HG03521 (cell line): ENCODE measurements around the gene MBP.
"Not testable (repeated sequence)": the region's sequence is repeated elsewhere in the genome, so short reads cannot be mapped to it uniquely, and the experiment has no call there.

ENCODE experiments used
- ATAC-seq: cut with Tn5 transposase; IDR thresholded peaks from one replicate; pipeline ENCODE4 v1.9.1; 2021; ENCODE audit warnings: mild to moderate bottlenecking, moderate library complexity; ENCODE audit not compliant: unreplicated experiment

The MBP gene

GRCh38 chr18:76959605-76960004, 173.0 kb downstream of the MBP start:
- ATAC-seq, result no peak

GRCh38 chr18:76958692-76959341, 173.8 kb downstream of the MBP start:
- no peak for ATAC-seq

DNA sequence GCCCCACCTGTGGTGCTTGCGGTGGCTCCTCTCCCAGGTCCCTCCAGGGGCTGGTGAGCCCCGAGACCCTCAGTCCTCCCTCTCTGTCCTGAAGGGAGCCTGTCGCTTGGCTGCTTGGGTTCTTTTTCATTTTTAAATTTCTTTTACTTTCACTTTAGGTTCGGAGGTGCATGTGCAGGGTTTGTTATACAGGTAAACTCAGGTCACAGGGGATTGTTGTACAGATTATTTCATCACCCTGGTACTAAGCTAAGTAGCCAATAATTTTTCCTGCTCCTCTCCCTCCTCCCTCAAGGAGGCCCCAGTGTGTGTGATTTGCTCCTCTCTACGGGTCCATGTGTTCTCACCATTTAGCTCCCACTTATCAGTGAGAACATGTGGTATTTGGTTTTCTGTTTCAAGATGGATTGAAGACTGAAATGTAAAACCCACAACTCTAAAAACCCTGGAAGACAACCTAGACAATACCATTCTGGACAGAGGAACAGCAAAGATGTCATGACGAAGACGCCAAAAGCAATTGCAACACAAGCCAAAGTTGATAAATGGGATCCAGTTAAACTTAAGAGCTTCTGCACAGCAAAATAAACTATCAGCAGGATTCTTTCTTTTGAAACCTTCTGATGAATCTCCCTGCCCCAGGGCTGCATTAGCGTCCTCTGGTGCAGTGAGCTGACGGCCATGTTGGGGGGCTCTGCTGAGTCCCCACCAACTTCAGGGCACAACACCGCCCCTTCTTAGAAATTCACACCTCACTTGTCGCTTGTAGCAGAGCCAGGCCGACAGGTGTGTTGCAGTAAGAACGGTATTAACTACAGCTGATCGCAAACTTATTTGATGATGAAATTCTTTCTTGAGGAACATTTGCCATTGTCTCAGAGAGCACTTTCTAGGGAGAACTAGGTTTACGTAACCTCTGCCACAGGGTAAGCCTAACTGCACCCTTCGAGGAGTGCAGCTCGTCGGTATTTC, 174.9 kb downstream of the MBP start:
- ATAC-seq, result no peak

DNA sequence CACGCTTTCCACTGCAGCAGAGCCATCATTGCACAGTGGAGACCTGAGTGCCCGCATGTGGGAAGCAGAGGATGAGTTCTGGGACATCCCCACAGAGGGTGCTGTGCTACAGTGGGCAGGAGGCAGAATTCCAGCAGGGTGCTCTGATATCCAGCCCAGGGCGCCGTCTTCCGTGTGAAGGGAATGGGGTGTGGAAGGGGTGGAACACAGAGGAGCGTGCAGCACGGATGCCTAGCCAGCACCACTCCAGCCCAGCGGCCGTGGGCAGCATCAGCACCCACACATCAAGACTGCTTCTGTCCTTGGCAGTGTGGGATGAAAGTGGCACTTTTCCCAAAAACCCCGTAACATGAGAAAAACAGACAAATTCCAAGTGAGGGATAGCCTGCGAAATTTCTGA, 175.9 kb downstream of the MBP start:
- no peak for ATAC-seq

DNA sequence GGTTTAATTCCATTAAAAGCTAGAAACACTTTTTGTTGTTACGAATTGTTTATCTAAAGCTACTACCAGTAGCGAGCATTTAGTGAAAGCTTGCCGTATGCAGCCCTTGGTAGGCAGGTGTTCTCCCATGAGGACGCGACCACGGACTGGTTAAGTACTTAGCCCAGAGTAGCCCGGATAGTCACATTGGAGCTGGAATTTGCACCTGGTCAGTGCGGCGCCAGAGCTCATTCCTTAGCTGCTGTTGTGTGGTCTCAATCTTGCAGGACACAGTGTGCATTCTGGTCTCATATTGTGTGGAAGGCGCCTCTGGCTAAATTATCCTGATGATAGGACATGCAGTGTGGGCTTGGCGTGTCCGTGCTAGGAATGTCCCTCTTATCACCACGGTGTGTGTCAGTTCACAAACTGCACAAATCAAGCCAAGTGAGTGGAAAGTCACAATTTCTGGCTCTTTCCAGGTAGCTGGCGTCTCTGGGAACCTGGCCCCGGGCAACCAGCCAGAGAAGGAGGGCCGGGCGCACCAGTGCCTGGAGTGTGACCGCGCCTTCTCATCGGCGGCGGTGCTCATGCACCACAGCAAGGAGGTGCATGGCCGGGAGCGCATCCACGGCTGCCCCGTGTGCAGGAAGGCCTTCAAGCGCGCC, 176.9 kb downstream of the MBP start:
- no peak for ATAC-seq

GRCh38 chr18:76953583-76954233, 178.9 kb downstream of the MBP start:
- no peak for ATAC-seq

DNA sequence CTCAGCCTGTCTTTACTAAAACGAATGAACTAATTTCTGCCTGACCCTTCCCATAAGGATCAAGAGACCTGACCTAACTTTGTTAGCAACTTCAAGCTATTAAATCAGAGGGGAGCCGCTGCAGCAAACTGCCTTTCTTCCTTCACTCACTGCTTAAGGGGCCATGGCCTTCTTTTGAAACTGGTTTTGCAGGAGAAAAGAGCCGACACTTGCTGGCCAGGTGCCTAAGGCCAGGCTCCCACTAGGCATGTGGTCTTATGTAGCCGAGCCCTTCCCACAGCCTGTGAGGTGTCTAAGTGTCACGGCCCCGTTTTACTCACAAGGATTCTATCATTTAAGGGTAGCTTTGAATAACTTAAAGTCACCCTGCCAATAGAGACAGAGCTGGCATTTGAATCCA, 179.4 kb downstream of the MBP start:
- ATAC-seq, result no peak

DNA sequence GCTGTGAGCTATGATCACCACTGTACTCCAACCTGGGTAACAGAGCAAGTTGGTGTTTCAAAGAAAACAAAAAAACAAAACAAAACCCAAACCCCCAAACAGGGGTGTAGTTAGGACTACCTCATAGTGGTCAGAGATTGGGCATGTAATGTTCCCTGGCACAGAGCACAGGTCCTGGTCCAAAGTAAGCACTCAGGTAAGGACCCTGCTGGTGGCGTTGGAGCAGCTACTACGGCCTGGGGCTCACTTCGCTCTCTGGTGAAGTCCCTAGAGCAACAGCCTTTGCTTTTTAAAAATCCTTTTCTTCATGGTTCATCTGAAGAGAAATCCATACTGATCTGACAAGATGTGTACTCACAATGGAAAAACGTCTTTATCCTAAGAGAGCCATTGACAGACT, 179.8 kb downstream of the MBP start:
- no peak for ATAC-seq

DNA sequence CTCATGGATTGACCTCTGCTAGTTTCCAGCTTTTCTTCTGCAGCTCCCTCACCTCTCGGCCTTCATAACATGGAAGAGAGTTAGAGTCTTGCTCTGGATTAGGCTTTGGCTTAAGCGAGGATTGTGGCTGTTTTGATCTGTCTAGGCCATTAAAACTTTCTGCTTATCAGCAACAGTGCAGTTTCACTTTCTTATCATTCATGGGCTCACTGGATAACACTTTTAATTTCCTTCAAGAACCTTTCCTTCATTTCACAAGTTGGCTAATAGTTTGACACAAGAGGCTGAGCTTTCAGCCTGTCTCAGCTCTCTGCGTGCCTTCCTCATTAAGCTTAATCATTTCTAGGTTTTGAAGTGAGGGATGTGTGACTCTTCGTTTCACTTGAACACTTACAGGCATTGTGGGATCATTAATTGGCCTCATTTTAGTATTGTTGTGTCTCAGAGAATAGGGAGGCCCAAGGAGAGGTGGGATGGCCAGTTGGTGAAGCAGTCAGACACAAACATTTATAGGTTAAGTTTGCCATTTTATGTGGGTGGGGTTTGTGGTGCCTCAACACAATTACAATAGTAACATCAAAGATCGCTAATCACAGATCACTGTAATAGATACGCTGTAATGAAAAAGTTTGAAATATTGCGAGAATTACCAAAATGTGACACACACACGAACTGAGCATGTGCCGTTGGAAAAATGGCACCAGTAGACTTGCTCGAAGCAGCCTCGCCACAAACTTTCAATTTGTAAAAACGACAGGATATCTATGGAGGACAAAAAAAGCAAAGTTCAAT, 180.9 kb downstream of the MBP start:
- no peak for ATAC-seq

DNA sequence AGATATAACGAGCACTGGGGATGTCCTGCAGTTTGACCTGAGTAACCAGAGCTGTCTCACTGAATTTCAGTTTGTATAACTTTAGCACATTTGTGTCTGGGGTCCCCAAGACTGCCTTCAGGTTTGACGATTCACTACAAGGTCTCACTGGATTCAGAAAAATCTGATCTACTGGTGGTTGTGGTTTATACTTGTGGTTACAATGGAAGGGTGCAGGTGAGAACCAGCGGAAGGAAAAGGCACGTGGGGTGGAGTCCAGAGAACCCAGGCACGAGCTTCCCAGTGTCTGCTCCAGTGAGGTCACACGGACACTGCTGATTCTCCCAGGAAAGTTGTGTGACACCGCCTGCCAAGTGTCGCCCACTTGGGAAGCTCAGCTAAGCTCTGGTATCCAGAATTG, 184.2 kb downstream of the MBP start:
- no peak for ATAC-seq

GRCh38 chr18:76944346-76944745, 188.2 kb downstream of the MBP start:
- ATAC-seq, result not testable (repeated sequence)

DNA sequence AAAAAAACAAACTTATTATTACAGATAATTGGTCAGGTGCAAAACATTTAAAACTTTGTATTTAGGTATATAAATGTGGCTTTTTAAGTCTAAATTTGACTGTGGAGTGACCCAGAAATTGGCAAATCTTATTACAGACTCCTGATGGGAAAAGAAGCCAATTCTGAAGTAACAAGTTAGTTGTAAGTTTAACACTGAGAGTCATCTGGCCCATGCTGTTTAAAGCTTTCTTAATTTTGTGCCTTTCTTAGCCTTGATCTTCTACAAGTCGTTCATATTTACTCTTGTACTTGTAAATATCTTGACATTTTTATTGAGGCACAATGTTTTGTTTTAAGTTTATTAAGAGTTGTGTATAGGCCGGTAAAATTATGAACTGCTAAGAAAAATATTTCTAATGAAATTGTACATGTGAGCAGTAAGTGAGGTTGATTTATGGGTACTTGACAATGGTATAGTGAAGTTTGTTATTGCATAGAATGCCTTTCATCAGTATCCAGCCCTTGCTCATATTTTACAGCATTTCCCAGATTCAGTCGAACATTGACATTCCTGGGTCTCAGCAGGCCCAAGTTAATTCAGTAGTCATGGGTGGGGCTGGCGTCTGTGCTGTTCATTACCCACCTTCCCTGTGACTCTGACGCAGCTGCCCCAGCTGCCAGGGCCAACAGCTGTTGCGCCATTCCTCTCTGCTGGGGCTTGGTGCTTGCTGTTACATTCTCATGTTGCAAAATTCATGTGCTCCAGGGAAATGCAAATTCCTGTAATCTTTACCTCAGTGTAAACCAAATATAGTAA, 188.8 kb downstream of the MBP start:
- no peak for ATAC-seq

GRCh38 chr18:76941284-76941683, 191.3 kb downstream of the MBP start:
- no peak for ATAC-seq

DNA sequence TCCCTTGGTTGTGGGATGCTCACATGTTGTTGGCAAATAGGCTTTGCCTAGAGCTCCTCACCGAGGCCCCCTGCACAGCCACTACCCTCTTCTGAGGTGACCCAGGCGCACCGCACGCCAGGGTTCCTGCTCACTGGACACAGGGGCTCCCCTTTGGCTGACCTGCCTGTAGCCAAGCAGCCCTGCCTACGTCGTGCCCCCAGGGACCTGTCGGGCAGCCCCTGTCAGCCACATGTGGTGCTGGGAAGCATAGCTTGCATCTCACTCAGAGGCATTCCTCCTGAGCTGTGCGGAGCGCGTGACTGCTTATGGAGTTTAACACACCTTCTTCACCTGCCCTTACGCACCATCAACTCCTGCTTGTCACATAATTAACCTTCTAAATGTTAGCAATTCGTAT, 194.0 kb downstream of the MBP start:
- ATAC-seq, result no peak

DNA sequence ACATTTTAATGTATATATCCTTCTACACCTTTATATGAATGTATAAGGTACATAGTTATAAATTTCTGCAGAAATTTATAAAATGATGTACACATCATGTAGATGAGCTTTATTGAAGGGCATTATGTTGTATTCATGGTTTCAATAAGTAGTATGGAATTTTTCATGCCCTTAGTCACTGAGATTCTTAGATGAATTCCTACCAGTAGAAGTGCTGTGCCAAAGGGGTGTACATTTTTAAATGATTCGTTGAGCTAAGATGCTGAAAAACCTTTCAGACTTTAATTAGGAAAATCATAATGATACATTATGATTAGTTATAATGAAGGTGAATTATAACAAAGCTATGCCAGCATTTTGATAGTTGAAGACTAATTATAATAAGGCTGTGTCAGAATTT, 195.0 kb downstream of the MBP start:
- no peak for ATAC-seq

DNA sequence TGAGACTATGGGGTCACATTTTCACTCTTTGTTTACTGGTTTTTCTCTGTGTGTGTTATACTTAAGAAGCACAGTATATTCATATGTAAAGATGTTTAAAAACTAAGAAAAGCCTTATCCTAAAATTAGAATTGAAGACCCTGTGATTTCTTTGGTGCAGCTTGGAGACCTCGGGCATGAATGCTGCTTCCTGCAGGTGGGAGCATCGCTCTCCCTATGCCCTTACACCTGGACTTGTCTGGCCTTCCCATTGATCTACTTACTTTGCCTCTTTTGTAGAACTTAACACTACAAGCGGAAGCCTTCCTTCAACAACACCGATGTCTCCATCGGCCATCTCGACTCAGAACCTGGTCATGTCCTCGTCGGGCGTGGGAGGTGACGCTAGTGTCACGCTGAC, 195.7 kb downstream of the MBP start:
- no peak for ATAC-seq

DNA sequence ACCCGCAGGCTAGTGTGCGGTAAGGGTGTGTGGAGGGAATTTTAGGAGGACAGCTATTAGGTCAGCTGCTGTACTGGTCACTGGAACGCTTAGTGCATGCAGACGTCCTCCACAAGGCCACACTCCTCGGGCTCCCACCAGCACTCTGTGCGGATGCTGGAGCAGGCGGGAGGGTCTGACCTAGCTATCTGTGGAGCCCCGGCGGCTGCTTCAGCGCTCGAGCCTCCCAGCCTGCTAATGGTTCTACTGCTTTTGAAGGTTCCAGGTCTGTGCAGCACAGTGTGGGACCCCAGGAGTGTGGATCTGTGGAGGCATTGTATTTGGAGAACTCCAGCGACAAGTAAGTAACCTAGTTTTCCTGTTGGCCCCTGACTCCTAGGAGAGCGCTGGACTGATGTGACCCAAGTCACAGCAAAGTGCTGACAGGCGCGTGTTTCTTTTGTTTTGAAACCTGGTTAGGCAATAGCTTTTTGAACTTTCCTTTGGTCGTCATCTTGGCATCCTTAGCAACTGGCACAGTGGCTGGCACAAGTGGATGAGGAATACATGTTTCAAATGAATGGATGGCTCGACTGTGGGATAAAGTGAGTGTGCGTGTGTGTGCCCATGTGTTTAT, 196.8 kb downstream of the MBP start:
- ATAC-seq, result no peak

DNA sequence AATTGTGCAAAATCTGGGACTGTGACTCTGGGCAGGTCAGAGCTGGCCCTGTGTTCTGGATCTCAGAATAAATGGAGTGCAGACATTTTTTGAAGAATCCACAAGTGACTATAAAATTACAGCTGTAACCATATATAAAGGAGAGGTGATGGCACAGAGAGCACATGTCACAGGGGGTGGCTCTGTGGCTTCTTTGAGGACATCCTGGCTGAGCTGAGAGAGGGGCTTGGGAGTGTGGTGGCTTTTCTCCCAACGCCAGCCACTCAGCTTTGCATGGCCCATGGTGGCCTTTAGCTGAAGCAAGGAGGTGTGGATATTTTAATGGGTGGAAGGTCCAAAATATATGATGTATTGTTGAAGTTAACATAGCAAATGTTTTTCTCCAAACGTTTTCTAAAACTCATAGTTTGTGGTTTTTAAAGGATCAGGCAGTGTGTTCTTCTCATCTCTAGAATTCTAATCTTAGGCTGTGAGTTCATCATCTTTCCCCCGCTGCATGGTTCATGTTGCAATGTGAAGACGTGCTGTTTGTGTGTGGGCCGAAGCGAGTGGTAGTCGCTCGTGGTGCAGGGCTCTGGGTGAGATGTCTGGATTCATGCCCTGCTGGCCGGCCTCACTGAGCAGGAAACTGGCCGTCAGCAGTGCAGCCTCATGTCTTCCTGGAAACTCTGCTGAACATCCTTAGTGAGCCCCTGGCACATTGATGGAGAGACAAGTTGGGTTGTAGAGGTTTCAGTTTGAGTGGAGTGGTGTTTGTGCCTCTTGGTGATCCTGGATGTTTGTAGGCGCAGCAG, 200.4 kb downstream of the MBP start:
- ATAC-seq, result no peak
